ENCODE measurements around the gene VPS50.

VPS50 gene

GRCh38 chr7:93231799-93232672, at the start of gene VPS50:
Gene VPS50 (plus strand): TSS chr7:93232366. CDS start chr7:93232468, 102 bp downstream.
- TF ChIP-seq EP300 (IDR thresholded peaks at IDR 0.05; ENCODE audit: borderline replicate concordance) (peak; percentile 7; the same call in 1 of the 2 replicates), TEAD4 (IDR thresholded peaks at IDR 0.05) (no peak), EGR1 (IDR thresholded peaks at IDR 0.05) (no peak; the same call in 1 of the 2 replicates), CEBPB (IDR thresholded peaks at IDR 0.05) (peak; percentile 75), FOXM1 (IDR thresholded peaks at IDR 0.05; ENCODE audit: borderline replicate concordance, low read depth) (no peak), MAX (IDR thresholded peaks at IDR 0.05) (peak; percentile 62), TAF1 (IDR thresholded peaks at IDR 0.05; ENCODE audit: low read depth) (peak; percentile 13; the same call in 1 of the 2 replicates), NFIC (IDR thresholded peaks at IDR 0.05) (0 out of 2 replicates have a peak, but pooled peaks have one; percentile 26), ZBTB7A (IDR thresholded peaks at IDR 0.05; ENCODE audit: low read depth) (no peak), RAD21 (IDR thresholded peaks at IDR 0.05; ENCODE audit: low read depth) (no peak), CREB1 (IDR thresholded peaks at IDR 0.05; ENCODE audit: low read depth) (no peak; the same call in 1 of the 2 replicates), TCF12 (IDR thresholded peaks at IDR 0.05; ENCODE audit: low read depth) (peak; percentile 72), YY1 (IDR thresholded peaks at IDR 0.05; ENCODE audit: low read depth) (peak; percentile 98), REST (IDR thresholded peaks at IDR 0.05; ENCODE audit: low read depth) (no peak), USF1 (IDR thresholded peaks at IDR 0.05) (peak; percentile 100)

GRCh38 chr7:93185303-93186027, 46.7 kb upstream of the VPS50 start:
- no peak for TF ChIP-seq TAF1 (IDR thresholded peaks at IDR 0.05; ENCODE audit: low read depth)
- no peak for TF ChIP-seq USF1 (IDR thresholded peaks at IDR 0.05)
- TF ChIP-seq RAD21 (IDR thresholded peaks at IDR 0.05; ENCODE audit: low read depth), result no peak
- TF ChIP-seq CREB1 (IDR thresholded peaks at IDR 0.05; ENCODE audit: low read depth), result no peak
- no peak for TF ChIP-seq TEAD4 (IDR thresholded peaks at IDR 0.05)
- no peak for TF ChIP-seq NFIC (IDR thresholded peaks at IDR 0.05)
- TF ChIP-seq CEBPB (IDR thresholded peaks at IDR 0.05), result no peak
- TF ChIP-seq ZBTB7A (IDR thresholded peaks at IDR 0.05; ENCODE audit: low read depth), result no peak
- TF ChIP-seq REST (IDR thresholded peaks at IDR 0.05; ENCODE audit: low read depth), result no peak

- TF ChIP-seq YY1 (IDR thresholded peaks at IDR 0.05; ENCODE audit: low read depth) (no peak), TCF12 (IDR thresholded peaks at IDR 0.05; ENCODE audit: low read depth) (no peak), MAX (IDR thresholded peaks at IDR 0.05) (no peak), RAD21 (IDR thresholded peaks at IDR 0.05; ENCODE audit: low read depth) (no peak), TEAD4 (IDR thresholded peaks at IDR 0.05) (no peak), REST (IDR thresholded peaks at IDR 0.05; ENCODE audit: low read depth) (no peak), ZBTB7A (IDR thresholded peaks at IDR 0.05; ENCODE audit: low read depth) (no peak), EGR1 (IDR thresholded peaks at IDR 0.05) (no peak), USF1 (IDR thresholded peaks at IDR 0.05) (no peak), NFIC (IDR thresholded peaks at IDR 0.05) (no peak), CREB1 (IDR thresholded peaks at IDR 0.05; ENCODE audit: low read depth) (no peak), TAF1 (IDR thresholded peaks at IDR 0.05; ENCODE audit: low read depth) (no peak), FOXM1 (IDR thresholded peaks at IDR 0.05; ENCODE audit: borderline replicate concordance, low read depth) (no peak), CEBPB (IDR thresholded peaks at IDR 0.05) (no peak), EP300 (IDR thresholded peaks at IDR 0.05; ENCODE audit: borderline replicate concordance) (no peak)
Observed at GRCh38 chr7:93188870-93189634, 43.1 kb upstream of the VPS50 start.
